Body of pancreas (tissue), 4 donors: ENCODE measurements around the gene UFC1.

Source experiments
- POLR2A ChIP-seq, 3 donors: fragments of 450-650 bp; IDR thresholded peaks; one replicate each; pipeline ENCODE4 v1.6.1; 2016; ENCODE audit warnings: antibody characterized with exemption in 3 of 3, mild to moderate bottlenecking in 2 of 3
- TF ChIP-seq, protein P1 (sequence below), 7 experiments: fragments of 450-650 bp in 4 of 7; fragments of 200-600 bp in 3 of 7; sonication (generic) in 3 of 7; IDR thresholded peaks; one replicate each; pipeline ENCODE4 v1.5.1; 2016 to 2019; ENCODE audit warnings: antibody characterized with exemption in 7 of 7

- TF ChIP-seq, protein P1, sequence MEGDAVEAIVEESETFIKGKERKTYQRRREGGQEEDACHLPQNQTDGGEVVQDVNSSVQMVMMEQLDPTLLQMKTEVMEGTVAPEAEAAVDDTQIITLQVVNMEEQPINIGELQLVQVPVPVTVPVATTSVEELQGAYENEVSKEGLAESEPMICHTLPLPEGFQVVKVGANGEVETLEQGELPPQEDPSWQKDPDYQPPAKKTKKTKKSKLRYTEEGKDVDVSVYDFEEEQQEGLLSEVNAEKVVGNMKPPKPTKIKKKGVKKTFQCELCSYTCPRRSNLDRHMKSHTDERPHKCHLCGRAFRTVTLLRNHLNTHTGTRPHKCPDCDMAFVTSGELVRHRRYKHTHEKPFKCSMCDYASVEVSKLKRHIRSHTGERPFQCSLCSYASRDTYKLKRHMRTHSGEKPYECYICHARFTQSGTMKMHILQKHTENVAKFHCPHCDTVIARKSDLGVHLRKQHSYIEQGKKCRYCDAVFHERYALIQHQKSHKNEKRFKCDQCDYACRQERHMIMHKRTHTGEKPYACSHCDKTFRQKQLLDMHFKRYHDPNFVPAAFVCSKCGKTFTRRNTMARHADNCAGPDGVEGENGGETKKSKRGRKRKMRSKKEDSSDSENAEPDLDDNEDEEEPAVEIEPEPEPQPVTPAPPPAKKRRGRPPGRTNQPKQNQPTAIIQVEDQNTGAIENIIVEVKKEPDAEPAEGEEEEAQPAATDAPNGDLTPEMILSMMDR (IDR thresholded peaks at IDR 0.05), result peak in 6 of 7 experiments; percentile 32 to 67 (median 55)
- TF ChIP-seq POLR2A (IDR thresholded peaks at IDR 0.05), result no peak
Observed at GRCh38 chr1:161139766-161140165, 14.0 kb upstream of the UFC1 start.
